Bronchial epithelial cell (primary cell): ENCODE measurements around the gene DPYD. TPM values are rescaled to one million over a fixed set of nuclear protein-coding genes. Genes with fewer than 3 reads are reported as not detected.

ENCODE experiments used
- DNase-seq: peaks from one replicate; pipeline ENCODE4 v3.0.0-alpha.2; 2010; ENCODE audit warnings: low read depth
- FAIRE-seq: peaks from 2 replicates; lab custom pipeline; 2011; peaks lifted over from hg19 to GRCh38; lab: Jason Lieb, UNC
- H3K27me3 ChIP-seq: 2 replicates; pipeline ENCODE4 v1.5.1; 2011; ENCODE audit warnings: low read length; ENCODE audit not compliant: control insufficient read depth, insufficient read depth
- H3K36me3 ChIP-seq: 2 replicates; pipeline ENCODE4 v1.5.1; 2011; ENCODE audit warnings: low read length; ENCODE audit not compliant: control insufficient read depth, insufficient read depth
- H3K4me3 ChIP-seq: 2 replicates; pipeline ENCODE4 v1.5.1; 2011; ENCODE audit warnings: mild to moderate bottlenecking, low read depth, low read length, control low read depth
- total RNA-seq: library from RNA; depleted of rRNA; stranded (reverse); fragments of >200 nt; gene quantifications from 2 replicates; pipeline ENCODE4 v1.2.1, GENCODE V29; 2014
- TF ChIP-seq, protein P1 (sequence below): IDR thresholded peaks from 2 replicates; pipeline ENCODE4 v1.5.1; 2011; ENCODE audit warnings: mild to moderate bottlenecking, moderate library complexity, low read length, control low read depth, inconsistent platforms; ENCODE audit not compliant: insufficient read depth, severe bottlenecking

DPYD gene
- total RNA-seq, 1 donor from 2014 or later = 1.6 TPM

GRCh38 chr1:97938285-97938642 is 17.4 kb upstream of the DPYD start:
- TF ChIP-seq, protein P1, sequence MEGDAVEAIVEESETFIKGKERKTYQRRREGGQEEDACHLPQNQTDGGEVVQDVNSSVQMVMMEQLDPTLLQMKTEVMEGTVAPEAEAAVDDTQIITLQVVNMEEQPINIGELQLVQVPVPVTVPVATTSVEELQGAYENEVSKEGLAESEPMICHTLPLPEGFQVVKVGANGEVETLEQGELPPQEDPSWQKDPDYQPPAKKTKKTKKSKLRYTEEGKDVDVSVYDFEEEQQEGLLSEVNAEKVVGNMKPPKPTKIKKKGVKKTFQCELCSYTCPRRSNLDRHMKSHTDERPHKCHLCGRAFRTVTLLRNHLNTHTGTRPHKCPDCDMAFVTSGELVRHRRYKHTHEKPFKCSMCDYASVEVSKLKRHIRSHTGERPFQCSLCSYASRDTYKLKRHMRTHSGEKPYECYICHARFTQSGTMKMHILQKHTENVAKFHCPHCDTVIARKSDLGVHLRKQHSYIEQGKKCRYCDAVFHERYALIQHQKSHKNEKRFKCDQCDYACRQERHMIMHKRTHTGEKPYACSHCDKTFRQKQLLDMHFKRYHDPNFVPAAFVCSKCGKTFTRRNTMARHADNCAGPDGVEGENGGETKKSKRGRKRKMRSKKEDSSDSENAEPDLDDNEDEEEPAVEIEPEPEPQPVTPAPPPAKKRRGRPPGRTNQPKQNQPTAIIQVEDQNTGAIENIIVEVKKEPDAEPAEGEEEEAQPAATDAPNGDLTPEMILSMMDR = no peak
- FAIRE-seq (no peak), DNase-seq (no peak)
- no peaks in the 10 kb centered on the region for H3K27me3 ChIP-seq
- no peak overlapping the region for H3K4me3 ChIP-seq
- no peaks in the 10 kb centered on the region for H3K36me3 ChIP-seq

GRCh38 chr1:97936976-97937375 is 16.1 kb upstream of the DPYD start:
- Histone ChIP-seq H3K4me3 (no peak overlapping the region), H3K36me3 (no peaks in the 10 kb centered on the region), H3K27me3 (no peaks in the 10 kb centered on the region)
- DNase-seq = no peak
- TF ChIP-seq, protein P1 = no peak
- FAIRE-seq = no peak

- TF ChIP-seq, protein P1 = no peak
- FAIRE-seq (no peak), DNase-seq (no peak)
- Histone ChIP-seq H3K36me3 (no peaks in the 10 kb centered on the region), H3K4me3 (no peak overlapping the region), H3K27me3 (no peaks in the 10 kb centered on the region)
Observed at GRCh38 chr1:97934491-97934890, 13.7 kb upstream of the DPYD start.

DNA sequence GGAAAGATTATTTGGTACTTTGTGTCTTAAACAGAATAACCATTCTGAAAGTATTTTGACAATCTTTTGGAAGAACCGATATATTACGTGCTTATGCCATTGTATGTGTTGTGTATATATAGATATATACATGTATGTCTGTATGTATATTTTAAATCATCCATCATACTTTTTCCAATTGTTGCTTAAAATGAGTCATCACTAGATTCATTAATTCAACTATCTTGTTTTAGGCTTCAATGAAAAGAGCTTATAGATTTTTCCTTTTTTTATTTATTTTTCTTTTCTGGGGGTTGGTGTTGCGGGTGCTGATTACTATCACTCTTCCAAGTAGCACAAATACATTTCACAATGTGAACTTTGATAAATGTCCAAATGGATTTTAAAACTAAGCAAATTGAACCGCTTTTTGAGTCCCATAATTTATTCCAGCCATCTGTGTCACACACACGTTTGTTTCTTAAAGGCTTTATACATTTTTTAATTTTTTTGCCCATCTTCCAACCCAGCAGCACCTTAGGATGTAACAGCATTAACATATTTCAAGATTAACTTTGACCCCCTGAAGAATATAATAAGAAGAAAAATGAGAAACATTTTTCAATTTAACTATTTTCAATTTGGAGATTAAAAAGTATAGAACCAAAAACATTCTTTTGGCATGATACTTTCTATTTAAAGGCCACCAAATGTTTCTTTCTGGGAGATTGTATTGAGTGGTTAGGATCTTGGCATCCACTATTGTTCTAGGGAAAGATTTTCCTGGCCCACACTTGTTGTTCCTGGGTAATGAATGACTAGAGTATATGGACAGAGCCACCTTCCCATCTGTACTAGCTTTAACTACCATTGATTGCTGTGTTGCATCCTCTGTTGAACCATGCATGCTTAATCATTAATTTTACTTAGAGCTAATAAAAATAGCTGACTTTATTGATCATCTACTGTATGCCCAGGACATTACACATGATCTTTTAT is 9.3 kb upstream of the DPYD start:
- Histone ChIP-seq H3K27me3 (no peaks in the 10 kb centered on the region), H3K4me3 (no peak overlapping the region), H3K36me3 (no peaks in the 10 kb centered on the region)
- TF ChIP-seq, protein P1 = no peak
- DNase-seq (no peak), FAIRE-seq (no peak)

DNA sequence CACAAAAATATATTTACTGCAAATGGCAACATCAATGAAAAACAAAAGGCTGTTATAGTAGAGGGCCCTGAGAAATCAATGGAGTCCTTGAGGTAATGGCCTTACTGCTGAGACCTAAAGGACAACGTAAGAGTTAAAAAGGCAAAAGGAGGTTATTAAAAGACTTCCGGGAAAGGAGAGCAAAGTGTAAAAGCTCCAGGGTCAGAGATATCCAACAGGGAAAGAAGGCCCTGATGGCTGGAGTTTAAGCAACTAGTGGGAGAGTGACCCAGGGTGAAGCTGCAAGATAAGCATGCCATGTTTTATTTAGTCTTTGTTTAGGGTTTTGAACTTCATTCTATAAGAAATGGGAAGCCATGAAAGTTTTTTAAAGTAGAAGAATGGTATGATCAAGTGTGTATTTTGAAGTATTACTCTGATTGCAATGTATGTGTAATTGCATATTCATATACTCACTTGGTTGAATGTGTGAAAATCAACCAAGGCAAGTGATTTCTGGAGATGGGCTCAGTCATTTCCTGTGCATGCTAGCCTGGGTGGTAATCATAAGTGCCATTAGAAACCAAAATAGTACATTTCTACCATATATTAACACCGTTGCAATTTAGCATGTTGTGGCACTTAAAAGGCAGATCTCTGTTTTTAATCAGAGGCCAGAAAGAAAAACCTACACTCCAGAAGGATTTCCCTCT is 5.3 kb upstream of the DPYD start:
- H3K27me3 ChIP-seq = no peaks in the 10 kb centered on the region
- TF ChIP-seq, protein P1 = no peak
- no peak for FAIRE-seq

More for the DNA sequence above, 5.3 kb upstream of the DPYD start:
- no peak for DNase-seq
- H3K4me3 ChIP-seq = no peak overlapping the region
- no peaks in the 10 kb centered on the region for H3K36me3 ChIP-seq
